Neuronal stem cell (in vitro differentiated cells): ENCODE data around the gene STARD10.

Experiments
- DNase-seq: peaks from one replicate; pipeline ENCODE4 v3.0.0-alpha.2; 2013; ENCODE audit warnings: low spot score
- H2AFZ ChIP-seq: one replicate; pipeline ENCODE4 v1.6.1; 2013; ENCODE audit warnings: mild to moderate bottlenecking, low read length, inconsistent platforms
- H2AK5ac ChIP-seq: 2 replicates; pipeline ENCODE4 v1.6.1; 2013; ENCODE audit warnings: low read depth, mild to moderate bottlenecking, inconsistent platforms, low read length, moderate library complexity, mixed read lengths
- H2BK120ac ChIP-seq: 2 replicates; pipeline ENCODE4 v1.6.1; 2013; ENCODE audit warnings: low read depth, mild to moderate bottlenecking, inconsistent platforms, low read length, moderate library complexity, mixed read lengths
- H2BK12ac ChIP-seq: one replicate; pipeline ENCODE4 v1.6.1; 2013; ENCODE audit warnings: low read length, inconsistent platforms
- H2BK15ac ChIP-seq: 2 replicates; pipeline ENCODE4 v1.6.1; 2013; ENCODE audit warnings: mild to moderate bottlenecking, low read length, inconsistent platforms, mixed read lengths
- H2BK5ac ChIP-seq: one replicate; pipeline ENCODE4 v1.6.1; 2013; ENCODE audit warnings: inconsistent platforms, mild to moderate bottlenecking, low read length, moderate library complexity
- H3K14ac ChIP-seq: one replicate; pipeline ENCODE4 v1.6.1; 2013; ENCODE audit warnings: low read length, inconsistent platforms
- H3K18ac ChIP-seq: 2 replicates; pipeline ENCODE4 v1.6.1; 2013; ENCODE audit warnings: low read length, inconsistent platforms
- H3K23ac ChIP-seq: 2 replicates; pipeline ENCODE4 v1.6.1; 2013; ENCODE audit warnings: low read depth, mild to moderate bottlenecking, mixed read lengths, low read length, inconsistent platforms; ENCODE audit not compliant: poor library complexity
- H3K27ac ChIP-seq: replicated peaks from 3 replicates; pipeline ENCODE4 v1.5.1; 2013; ENCODE audit warnings: low read length, inconsistent platforms
- H3K27me3 ChIP-seq, 3 experiments: 2 replicates each; pipeline ENCODE4 v1.6.1; 2013; ENCODE audit warnings: low read length in 3 of 3, mild to moderate bottlenecking in 2 of 3, inconsistent platforms in 1 of 3, low read depth in 1 of 3, mixed read lengths in 1 of 3, moderate library complexity in 1 of 3; ENCODE audit not compliant: control insufficient read depth in 3 of 3, insufficient read depth in 3 of 3
- H3K36me3 ChIP-seq, 2 donors: replicated peaks in 1 of 2; 2 replicates each; pipeline ENCODE4 v1.6.1; 2013; ENCODE audit warnings: low read length in 2 of 2; ENCODE audit not compliant: control insufficient read depth in 2 of 2, insufficient read depth in 2 of 2
- H3K4ac ChIP-seq: 2 replicates; pipeline ENCODE4 v1.6.1; 2013; ENCODE audit warnings: inconsistent platforms, mild to moderate bottlenecking, low read length, moderate library complexity
- H3K4me1 ChIP-seq, 2 donors: 1 replicate in 1 of 2; 2 replicates in 1 of 2; pipeline ENCODE4 v1.6.1; 2013; ENCODE audit warnings: low read length in 2 of 2, low read depth in 1 of 2; ENCODE audit not compliant: control insufficient read depth in 2 of 2, insufficient read depth in 1 of 2
- H3K4me2 ChIP-seq: one replicate; pipeline ENCODE4 v1.6.1; 2013; ENCODE audit warnings: mild to moderate bottlenecking, low read length, inconsistent platforms; ENCODE audit not compliant: insufficient read depth, poor library complexity, severe bottlenecking
- H3K4me3 ChIP-seq, 2 donors: 2 replicates each; pipeline ENCODE4 v1.5.1; 2013; ENCODE audit warnings: low read length in 2 of 2, mild to moderate bottlenecking in 2 of 2, inconsistent platforms in 1 of 2, moderate library complexity in 1 of 2
- H3K79me1 ChIP-seq: one replicate; pipeline ENCODE4 v1.6.1; 2013; ENCODE audit warnings: low read depth, mild to moderate bottlenecking, inconsistent platforms, low read length, moderate library complexity
- H3K9ac ChIP-seq: one replicate; pipeline ENCODE4 v1.6.1; 2013; ENCODE audit warnings: mild to moderate bottlenecking, low read depth, low read length, inconsistent platforms; ENCODE audit not compliant: poor library complexity
- H3K9me3 ChIP-seq, 2 donors: replicated peaks in 1 of 2; 2 replicates each; pipeline versions ENCODE3 to v1.6.1; 2013; ENCODE audit warnings: low read length in 2 of 2, mild to moderate bottlenecking in 2 of 2, inconsistent platforms in 1 of 2, low read depth in 1 of 2, mixed read lengths in 1 of 2, moderate library complexity in 1 of 2; ENCODE audit not compliant: control insufficient read depth in 2 of 2, insufficient read depth in 1 of 2
- H4K8ac ChIP-seq: one replicate; pipeline ENCODE4 v1.6.1; 2013; ENCODE audit warnings: low read depth, mild to moderate bottlenecking, inconsistent platforms, low read length, moderate library complexity
- H4K91ac ChIP-seq: one replicate; pipeline ENCODE4 v1.6.1; 2013; ENCODE audit warnings: low read length, low read depth, mild to moderate bottlenecking, inconsistent platforms; ENCODE audit not compliant: poor library complexity
- WGBS, 2 donors: extraction: QIAGEN DNeasy Blood & Tissue Kit; methylation state at CpG; one replicate each; pipeline ENCODE4 v1.1.7; 2013; ENCODE audit warnings: missing lambda C conversion rate in 2 of 2, mixed read lengths in 1 of 2; ENCODE audit not compliant: insufficient read length in 2 of 2, insufficient replicate concordance in 1 of 2; ENCODE audit errors: extremely low coverage in 2 of 2; 5-methylcytosine and 5-hydroxymethylcytosine counted together

STARD10 gene

GRCh38 chr11:72818971-72819370 is 25.1 kb upstream of the STARD10 start:
- no peak overlapping the region for H4K91ac ChIP-seq
- H3K36me3 ChIP-seq: peaks cover 1 to 11% of the 10 kb centered on the region in 2 donors
- no peak overlapping the region for H3K23ac ChIP-seq
- H3K14ac ChIP-seq: no peak overlapping the region
- peaks cover 7 to 16% of the 10 kb centered on the region in 2 donors for H3K4me1 ChIP-seq
- no peak overlapping the region for H2AK5ac ChIP-seq
- peaks cover 0 to 3% (median 0%) of the 10 kb centered on the region in 3 experiments for H3K27me3 ChIP-seq
- H2AFZ ChIP-seq: no peak overlapping the region
- H2BK15ac ChIP-seq: no peak overlapping the region
- H2BK12ac ChIP-seq: no peak overlapping the region
- H3K4me3 ChIP-seq: no peak overlapping the region
- no peak overlapping the region for H2BK5ac ChIP-seq
- H3K4me2 ChIP-seq: no peak overlapping the region
- no peak overlapping the region for H2BK120ac ChIP-seq
- no peak overlapping the region for H3K18ac ChIP-seq
- WGBS, 2 donors: no CpG with 5 or more reads among the region's 4 CpGs
- no peak overlapping the region for H3K27ac ChIP-seq
- H3K9me3 ChIP-seq: peaks cover 0 to 2% of the 10 kb centered on the region in 2 donors
- no peak overlapping the region for H3K4ac ChIP-seq
- H3K79me1 ChIP-seq: peaks cover 2% of the 10 kb centered on the region
- H3K9ac ChIP-seq: no peak overlapping the region
- DNase-seq: no peak
- H4K8ac ChIP-seq: no peak overlapping the region

GRCh38 chr11:72817966-72818365 is 24.1 kb upstream of the STARD10 start:
- Histone ChIP-seq H3K18ac (no peak overlapping the region), H2AK5ac (no peak overlapping the region), H3K4ac (no peak overlapping the region), H3K9ac (no peak overlapping the region), H3K14ac (no peak overlapping the region), H4K91ac (no peak overlapping the region), H2BK15ac (no peak overlapping the region), H3K4me2 (no peak overlapping the region), H2AFZ (no peak overlapping the region), H3K27ac (no peak overlapping the region), H3K4me1 (peaks cover 12 to 24% of the 10 kb centered on the region in 2 donors), H3K23ac (no peak overlapping the region), H3K4me3 (no peak overlapping the region), H3K36me3 (peaks cover 1 to 11% of the 10 kb centered on the region in 2 donors), H3K79me1 (peaks cover 4% of the 10 kb centered on the region), H2BK12ac (no peak overlapping the region), H2BK120ac (no peak overlapping the region), H3K27me3 (peaks cover 0 to 3% (median 0%) of the 10 kb centered on the region in 3 experiments), H2BK5ac (no peak overlapping the region), H3K9me3 (peaks cover 0 to 2% of the 10 kb centered on the region in 2 donors), H4K8ac (no peak overlapping the region)
- DNase-seq: no peak
- no CpG with 5 or more reads among the region's 4 CpGs for WGBS, 2 donors

GRCh38 chr11:72816404-72816990 is 22.6 kb upstream of the STARD10 start:
- Histone ChIP-seq H4K8ac (no peak overlapping the region), H4K91ac (no peak overlapping the region), H3K27me3 (peaks cover 0 to 3% (median 0%) of the 10 kb centered on the region in 3 experiments), H3K4me3 (no peak overlapping the region), H3K9me3 (peaks cover 0 to 2% of the 10 kb centered on the region in 2 donors), H3K18ac (no peak overlapping the region), H2BK12ac (no peak overlapping the region), H3K79me1 (peaks cover 6% of the 10 kb centered on the region), H3K36me3 (peaks cover 1 to 11% of the 10 kb centered on the region in 2 donors), H3K23ac (no peak overlapping the region), H2AFZ (no peak overlapping the region), H3K4me1 (peaks cover 9 to 21% of the 10 kb centered on the region in 2 donors), H2BK15ac (no peak overlapping the region), H3K27ac (no peak overlapping the region), H3K4ac (no peak overlapping the region), H3K14ac (no peak overlapping the region), H3K4me2 (no peak overlapping the region), H2BK5ac (no peak overlapping the region), H3K9ac (no peak overlapping the region), H2AK5ac (peak overlapping the region; percentile 57), H2BK120ac (no peak overlapping the region)
- no CpG with 5 or more reads among the region's 7 CpGs for WGBS, 2 donors
- no peak for DNase-seq

GRCh38 chr11:72815110-72815618 is 21.3 kb upstream of the STARD10 start:
- peak overlapping the region; percentile 99 for H3K4me2 ChIP-seq
- H3K36me3 ChIP-seq: peaks cover 1 to 17% of the 10 kb centered on the region in 2 donors
- no peak overlapping the region for H2BK120ac ChIP-seq
- no peak overlapping the region for H4K91ac ChIP-seq
- no peaks in the 10 kb centered on the region for H3K9me3 ChIP-seq
- no peak overlapping the region for H3K14ac ChIP-seq
- peak overlapping the region; percentile 45 for H2BK15ac ChIP-seq
- no peaks in the 10 kb centered on the region for H3K27me3 ChIP-seq
- H3K79me1 ChIP-seq: peaks cover 4% of the 10 kb centered on the region
- H3K4me3 ChIP-seq: peak overlapping the region; percentile 97 to 98
- no CpG with 5 or more reads among the region's 13 CpGs for WGBS, 2 donors
- H4K8ac ChIP-seq: no peak overlapping the region
- no peak overlapping the region for H3K23ac ChIP-seq
- H2AFZ ChIP-seq: peak overlapping the region; percentile 100
- peak overlapping the region; percentile 80 for H3K18ac ChIP-seq
- H3K27ac ChIP-seq: peak overlapping the region; percentile 92
- no peak for DNase-seq
- H2BK5ac ChIP-seq: peak overlapping the region; percentile 83
- H2BK12ac ChIP-seq: no peak overlapping the region
- H3K4me1 ChIP-seq: peaks cover 9 to 14% of the 10 kb centered on the region in 2 donors
- no peak overlapping the region for H3K4ac ChIP-seq
- peak overlapping the region; percentile 78 for H3K9ac ChIP-seq
- peak overlapping the region; percentile 95 for H2AK5ac ChIP-seq
